K562 (cell line): ENCODE measurements around the gene KCNJ10. TPM values are rescaled to one million over a fixed set of nuclear protein-coding genes. Genes with fewer than 3 reads are reported as not detected.

Experiments used
- BCOR ChIP-seq: fragments of 450-650 bp; IDR thresholded peaks from 2 replicates; pipeline ENCODE4 v1.6.1; 2016
- DNMT1 ChIP-seq: fragments of 450-650 bp; IDR thresholded peaks from 2 replicates; pipeline ENCODE4 v1.6.1; 2016; ENCODE audit warnings: antibody characterized with exemption, mild to moderate bottlenecking
- JUN ChIP-seq, 2 experiments: sonication (generic) in 1 of 2; formaldehyde crosslinking in 1 of 2; IDR thresholded peaks; 2 replicates each; pipeline versions ENCODE4 v1.6.1 to v1.8.0; 2012 to 2022; ENCODE audit warnings: borderline replicate concordance in 2 of 2, mild to moderate bottlenecking in 2 of 2, improper control_type of control experiment in 1 of 2, low read depth in 1 of 2, low read length in 1 of 2, missing genetic modification reagents in 1 of 2
- NR3C1 ChIP-seq: sonication (generic); formaldehyde crosslinking; IDR thresholded peaks from 2 replicates; pipeline ENCODE4 v1.8.1; 2022; ENCODE audit warnings: missing genetic modification reagents
- RAD21 ChIP-seq, 2 experiments: fragments of 250-450 bp in 1 of 2; fragments of 450-650 bp in 1 of 2; sonication (Bioruptor Pico) in 1 of 2; formaldehyde crosslinking in 1 of 2; IDR thresholded peaks in 1 of 2; conservative IDR thresholded peaks in 1 of 2; 2 replicates each; pipeline versions ENCODE4 v1.4.0 to v1.8.0; 2020 to 2022; ENCODE audit warnings: mild to moderate bottlenecking in 2 of 2, moderate library complexity in 1 of 2
- RHOXF2B ChIP-seq: fragments of 250-450 bp; sonication (Bioruptor Pico); conservative IDR thresholded peaks from 2 replicates; pipeline ENCODE4 v1.5.1; 2021
- ZNF140 ChIP-seq: fragments of 250-450 bp; sonication (Bioruptor Pico); IDR thresholded peaks from 2 replicates; pipeline ENCODE4 v1.8.0; 2021; ENCODE audit warnings: moderate library complexity, mild to moderate bottlenecking, inconsistent platforms
- ZNF174 ChIP-seq: fragments of 250-450 bp; sonication (Bioruptor Pico); IDR thresholded peaks from 2 replicates; pipeline ENCODE4 v1.4.0; 2020; ENCODE audit warnings: mild to moderate bottlenecking
- ZNF589 ChIP-seq: fragments of 200-800 bp; sonication (Bioruptor generic); IDR thresholded peaks from 2 replicates; pipeline ENCODE4 v1.6.1; 2016; ENCODE audit warnings: low read depth, missing genetic modification characterization, missing compliant biosample characterization
- polyA plus RNA-seq, 8 experiments: library from polyadenylated mRNA; depleted of rRNA in 4 of 8; stranded (reverse) in 5 of 8; unstranded in 3 of 8; fragments of >200 nt; fragmentation: Nextera tagmentation in 2 of 8; fragmentation: Illumina TruSeq in 1 of 8; extraction: Ambion mirVana in 2 of 8; extraction: Trizol in 1 of 8; gene quantifications; 2 replicates each; pipeline versions ENCODE4 v1.2.1 to v1.2.3, GENCODE V29; 2011 to 2014; ENCODE audit warnings: inconsistent platforms in 1 of 8, missing spikeins in 1 of 8
- total RNA-seq, 7 experiments: library from RNA; depleted of rRNA in 6 of 7; stranded (reverse); fragments of >200 nt in 6 of 7; fragmentation: Illumina TruSeq in 2 of 7; extraction: Trizol in 2 of 7; gene quantifications; 2 replicates each; pipeline versions ENCODE4 v1.2.1 to v1.2.3, GENCODE V29; 2011 to 2021; ENCODE audit warnings: low replicate concordance in 1 of 7
- TF ChIP-seq, protein P1 (sequence below), 3 experiments: IDR thresholded peaks in 2 of 3; conservative IDR thresholded peaks in 1 of 3; 2 replicates each; pipeline ENCODE4 v1.5.1; 2011 to 2012; ENCODE audit warnings: low read length in 3 of 3, mild to moderate bottlenecking in 3 of 3, control low read depth in 2 of 3, improper control_type of control experiment in 1 of 3, inconsistent platforms in 1 of 3, low read depth in 1 of 3, mixed read lengths in 1 of 3, moderate library complexity in 1 of 3; ENCODE audit not compliant: insufficient read depth in 2 of 3
- TF ChIP-seq, protein P2 (sequence below): fragments of 450-650 bp; formaldehyde crosslinking; IDR thresholded peaks from 2 replicates; pipeline ENCODE4 v1.4.0; 2020; ENCODE audit warnings: mild to moderate bottlenecking, moderate library complexity
- TF ChIP-seq, protein P3 (sequence below): fragments of 250-450 bp; sonication (Bioruptor Pico); IDR thresholded peaks from 2 replicates; pipeline ENCODE4 v1.9.0; 2021; ENCODE audit warnings: mild to moderate bottlenecking, inconsistent platforms
- TF ChIP-seq, protein P4 (sequence below): IDR thresholded peaks from 2 replicates; pipeline ENCODE4 v1.6.1; 2012; ENCODE audit warnings: low read depth, low read length, improper control_type of control experiment, borderline replicate concordance
- TF ChIP-seq, protein P5 (sequence below), 2 experiments: fragments of 450-650 bp; conservative IDR thresholded peaks; 2 replicates each; pipeline ENCODE4 v1.6.1; 2017; ENCODE audit warnings: mild to moderate bottlenecking in 2 of 2, moderate library complexity in 2 of 2

Gene KCNJ10
- total and polyA plus RNA-seq, 9 of the 15 experiments (the other 6 are each of a cell fraction or from before 2014, with no cell fraction given), result 0.06 to 0.11 TPM; not detected in 7

DNA sequence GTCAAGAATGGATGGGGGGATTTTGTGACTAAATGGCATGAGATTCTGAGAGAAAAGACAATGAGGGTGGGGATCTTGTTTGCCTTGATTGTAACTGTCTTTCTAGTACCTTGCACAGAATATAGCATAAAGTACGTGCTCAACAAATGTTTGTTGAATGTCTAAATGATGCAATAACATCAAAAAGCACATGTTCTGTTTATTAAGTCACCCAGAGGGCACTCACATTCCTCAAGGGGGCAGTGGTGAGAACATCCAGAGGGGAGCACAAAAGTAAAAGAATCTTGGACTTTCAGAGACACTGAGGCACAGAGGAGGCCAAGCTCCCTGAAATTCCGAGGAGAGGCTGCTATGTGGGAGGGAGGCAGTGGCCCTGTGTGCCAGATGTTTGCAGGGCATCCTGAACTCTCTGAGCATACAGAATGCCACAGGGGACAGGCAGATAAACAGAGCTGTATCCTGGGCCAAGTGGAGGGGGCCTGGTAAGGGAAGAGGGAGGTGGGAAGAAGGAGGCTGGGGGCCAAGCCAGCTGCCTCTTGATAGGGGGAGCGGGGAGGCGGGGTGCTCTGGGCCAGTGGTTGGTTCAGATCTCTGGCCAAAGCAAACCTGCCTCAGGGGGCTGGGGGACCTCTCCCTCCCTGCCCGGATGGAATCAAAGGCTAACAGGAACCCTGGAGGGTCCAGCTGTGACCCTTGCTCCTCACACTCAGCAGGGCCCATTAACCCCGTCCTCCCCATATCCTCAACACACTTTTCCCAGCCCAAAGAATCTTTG is 39.1 kb upstream of the KCNJ10 start (continued):
- TF ChIP-seq, protein P1, sequence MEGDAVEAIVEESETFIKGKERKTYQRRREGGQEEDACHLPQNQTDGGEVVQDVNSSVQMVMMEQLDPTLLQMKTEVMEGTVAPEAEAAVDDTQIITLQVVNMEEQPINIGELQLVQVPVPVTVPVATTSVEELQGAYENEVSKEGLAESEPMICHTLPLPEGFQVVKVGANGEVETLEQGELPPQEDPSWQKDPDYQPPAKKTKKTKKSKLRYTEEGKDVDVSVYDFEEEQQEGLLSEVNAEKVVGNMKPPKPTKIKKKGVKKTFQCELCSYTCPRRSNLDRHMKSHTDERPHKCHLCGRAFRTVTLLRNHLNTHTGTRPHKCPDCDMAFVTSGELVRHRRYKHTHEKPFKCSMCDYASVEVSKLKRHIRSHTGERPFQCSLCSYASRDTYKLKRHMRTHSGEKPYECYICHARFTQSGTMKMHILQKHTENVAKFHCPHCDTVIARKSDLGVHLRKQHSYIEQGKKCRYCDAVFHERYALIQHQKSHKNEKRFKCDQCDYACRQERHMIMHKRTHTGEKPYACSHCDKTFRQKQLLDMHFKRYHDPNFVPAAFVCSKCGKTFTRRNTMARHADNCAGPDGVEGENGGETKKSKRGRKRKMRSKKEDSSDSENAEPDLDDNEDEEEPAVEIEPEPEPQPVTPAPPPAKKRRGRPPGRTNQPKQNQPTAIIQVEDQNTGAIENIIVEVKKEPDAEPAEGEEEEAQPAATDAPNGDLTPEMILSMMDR (IDR thresholded peaks at IDR 0.05 in 2 of 3, conservative IDR thresholded peaks at IDR 0.05 in 1 of 3; ENCODE audit: insufficient read depth in 2 of 3, low read depth in 1 of 3, low read length in 3 of 3), result peak; percentile 47 to 67 (median 59); a peak in 5 of 6 replicates
- no peak for TF ChIP-seq ZNF140 (CRISPR knock-in tag)
- no peak for TF ChIP-seq ZNF174
- TF ChIP-seq, protein P2, sequence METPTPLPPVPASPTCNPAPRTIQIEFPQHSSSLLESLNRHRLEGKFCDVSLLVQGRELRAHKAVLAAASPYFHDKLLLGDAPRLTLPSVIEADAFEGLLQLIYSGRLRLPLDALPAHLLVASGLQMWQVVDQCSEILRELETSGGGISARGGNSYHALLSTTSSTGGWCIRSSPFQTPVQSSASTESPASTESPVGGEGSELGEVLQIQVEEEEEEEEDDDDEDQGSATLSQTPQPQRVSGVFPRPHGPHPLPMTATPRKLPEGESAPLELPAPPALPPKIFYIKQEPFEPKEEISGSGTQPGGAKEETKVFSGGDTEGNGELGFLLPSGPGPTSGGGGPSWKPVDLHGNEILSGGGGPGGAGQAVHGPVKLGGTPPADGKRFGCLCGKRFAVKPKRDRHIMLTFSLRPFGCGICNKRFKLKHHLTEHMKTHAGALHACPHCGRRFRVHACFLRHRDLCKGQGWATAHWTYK (CRISPR knock-in tag), result no peak
- no peak for TF ChIP-seq ZNF589 (CRISPR knock-in tag)
- TF ChIP-seq, protein P3, sequence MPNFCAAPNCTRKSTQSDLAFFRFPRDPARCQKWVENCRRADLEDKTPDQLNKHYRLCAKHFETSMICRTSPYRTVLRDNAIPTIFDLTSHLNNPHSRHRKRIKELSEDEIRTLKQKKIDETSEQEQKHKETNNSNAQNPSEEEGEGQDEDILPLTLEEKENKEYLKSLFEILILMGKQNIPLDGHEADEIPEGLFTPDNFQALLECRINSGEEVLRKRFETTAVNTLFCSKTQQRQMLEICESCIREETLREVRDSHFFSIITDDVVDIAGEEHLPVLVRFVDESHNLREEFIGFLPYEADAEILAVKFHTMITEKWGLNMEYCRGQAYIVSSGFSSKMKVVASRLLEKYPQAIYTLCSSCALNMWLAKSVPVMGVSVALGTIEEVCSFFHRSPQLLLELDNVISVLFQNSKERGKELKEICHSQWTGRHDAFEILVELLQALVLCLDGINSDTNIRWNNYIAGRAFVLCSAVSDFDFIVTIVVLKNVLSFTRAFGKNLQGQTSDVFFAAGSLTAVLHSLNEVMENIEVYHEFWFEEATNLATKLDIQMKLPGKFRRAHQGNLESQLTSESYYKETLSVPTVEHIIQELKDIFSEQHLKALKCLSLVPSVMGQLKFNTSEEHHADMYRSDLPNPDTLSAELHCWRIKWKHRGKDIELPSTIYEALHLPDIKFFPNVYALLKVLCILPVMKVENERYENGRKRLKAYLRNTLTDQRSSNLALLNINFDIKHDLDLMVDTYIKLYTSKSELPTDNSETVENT (CRISPR knock-in tag), result no peak
- peak in 1 of 2 experiments; percentile 21; a peak in 2 of 4 replicates for TF ChIP-seq RAD21 (CRISPR knock-in tag; conservative IDR thresholded peaks at IDR 0.05 in 1 of 2, IDR thresholded peaks at IDR 0.05 in 1 of 2)
- TF ChIP-seq RHOXF2B (CRISPR knock-in tag), result no peak
- peak; percentile 51; the same call in 1 of the 2 replicates for TF ChIP-seq BCOR
- TF ChIP-seq DNMT1, result no peak
- TF ChIP-seq JUN (IDR thresholded peaks at IDR 0.05; ENCODE audit: borderline replicate concordance, low read depth, low read length), result 0 out of 2 replicates have a peak, but pooled peaks have one; percentile 6
- TF ChIP-seq JUN (CRISPR knock-in tag; IDR thresholded peaks at IDR 0.05; ENCODE audit: borderline replicate concordance), result no peak
- no peak for TF ChIP-seq NR3C1
- TF ChIP-seq, protein P4, sequence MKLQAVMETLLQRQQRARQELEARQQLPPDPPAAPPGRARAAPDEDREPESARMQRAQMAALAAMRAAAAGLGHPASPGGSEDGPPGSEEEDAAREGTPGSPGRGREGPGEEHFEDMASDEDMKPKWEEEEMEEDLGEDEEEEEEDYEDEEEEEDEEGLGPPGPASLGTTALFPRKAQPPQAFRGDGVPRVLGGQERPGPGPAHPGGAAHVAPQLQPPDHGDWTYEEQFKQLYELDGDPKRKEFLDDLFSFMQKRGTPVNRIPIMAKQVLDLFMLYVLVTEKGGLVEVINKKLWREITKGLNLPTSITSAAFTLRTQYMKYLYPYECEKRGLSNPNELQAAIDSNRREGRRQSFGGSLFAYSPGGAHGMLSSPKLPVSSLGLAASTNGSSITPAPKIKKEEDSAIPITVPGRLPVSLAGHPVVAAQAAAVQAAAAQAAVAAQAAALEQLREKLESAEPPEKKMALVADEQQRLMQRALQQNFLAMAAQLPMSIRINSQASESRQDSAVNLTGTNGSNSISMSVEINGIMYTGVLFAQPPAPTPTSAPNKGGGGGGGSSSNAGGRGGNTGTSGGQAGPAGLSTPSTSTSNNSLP, result no peak
- TF ChIP-seq, protein P5, sequence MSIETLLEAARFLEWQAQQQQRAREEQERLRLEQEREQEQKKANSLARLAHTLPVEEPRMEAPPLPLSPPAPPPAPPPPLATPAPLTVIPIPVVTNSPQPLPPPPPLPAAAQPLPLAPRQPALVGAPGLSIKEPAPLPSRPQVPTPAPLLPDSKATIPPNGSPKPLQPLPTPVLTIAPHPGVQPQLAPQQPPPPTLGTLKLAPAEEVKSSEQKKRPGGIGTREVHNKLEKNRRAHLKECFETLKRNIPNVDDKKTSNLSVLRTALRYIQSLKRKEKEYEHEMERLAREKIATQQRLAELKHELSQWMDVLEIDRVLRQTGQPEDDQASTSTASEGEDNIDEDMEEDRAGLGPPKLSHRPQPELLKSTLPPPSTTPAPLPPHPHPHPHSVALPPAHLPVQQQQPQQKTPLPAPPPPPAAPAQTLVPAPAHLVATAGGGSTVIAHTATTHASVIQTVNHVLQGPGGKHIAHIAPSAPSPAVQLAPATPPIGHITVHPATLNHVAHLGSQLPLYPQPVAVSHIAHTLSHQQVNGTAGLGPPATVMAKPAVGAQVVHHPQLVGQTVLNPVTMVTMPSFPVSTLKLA (conservative IDR thresholded peaks at IDR 0.05), result 0 out of 4 replicates have a peak, but pooled peaks of 1 of the 2 experiments have one; percentile 21
